ENCODE data around the gene TRIM66. TPM values are rescaled to one million over a fixed set of nuclear protein-coding genes. Genes with fewer than 3 reads are reported as not detected.
A peak's percentile ranks its signal among the peaks of the same experiment; 100 is the strongest.

Gene TRIM66
- total RNA-seq, 2 donors from 2014 or later = 2.8 to 10.5 TPM

GRCh38 chr11:8713760-8714454 lies 31.4 kb upstream of the TRIM66 start:
- TF ChIP-seq POLR2A (IDR thresholded peaks at IDR 0.05) (no peak), POLR2AphosphoS5 (IDR thresholded peaks at IDR 0.05) (no peak), CTCF (IDR thresholded peaks at IDR 0.05) (no peak)
- H3K4me3 ChIP-seq = no peak overlapping the region
- 81% methylated on average over 7 of the region's 8 CpGs for WGBS
- DNase-seq (ENCODE audit: low spot score) = no peak
- H3K27me3 ChIP-seq (replicated peaks; ENCODE audit: insufficient read depth) = no peaks in the 10 kb centered on the region
- H3K27ac ChIP-seq = no peak overlapping the region
- intact Hi-C loops (cut with DNase I) = no loop called here
- peaks cover 16% of the 10 kb centered on the region for H3K4me1 ChIP-seq (replicated peaks)
- no peaks in the 10 kb centered on the region for H3K9me3 ChIP-seq
- H3K36me3 ChIP-seq = no peaks in the 10 kb centered on the region

GRCh38 chr11:8712506-8712905 lies 30.0 kb upstream of the TRIM66 start:
- WGBS = 95% methylated on average over 12 of the region's 12 CpGs

GRCh38 chr11:8711895-8712442 lies 29.5 kb upstream of the TRIM66 start:
- H3K4me3 ChIP-seq = no peak overlapping the region
- intact Hi-C loops (cut with DNase I) = no loop called here
- H3K4me1 ChIP-seq (replicated peaks) = peaks cover 4% of the 10 kb centered on the region
- TF ChIP-seq CTCF (IDR thresholded peaks at IDR 0.05) (no peak), POLR2A (IDR thresholded peaks at IDR 0.05) (no peak)
- no peaks in the 10 kb centered on the region for H3K36me3 ChIP-seq
- no peaks in the 10 kb centered on the region for H3K27me3 ChIP-seq (replicated peaks; ENCODE audit: insufficient read depth)
- DNase-seq (ENCODE audit: low spot score) = no peak
- WGBS = 74% methylated on average over 5 of the region's 5 CpGs
- no peak overlapping the region for H3K27ac ChIP-seq
- H3K9me3 ChIP-seq = no peaks in the 10 kb centered on the region

More at GRCh38 chr11:8712506-8712905, 30.0 kb upstream of the TRIM66 start:
- no peak for TF ChIP-seq CTCF (IDR thresholded peaks at IDR 0.05)
- TF ChIP-seq POLR2A (IDR thresholded peaks at IDR 0.05) = no peak
- no peak for TF ChIP-seq POLR2AphosphoS5 (IDR thresholded peaks at IDR 0.05)
- DNase-seq (ENCODE audit: low spot score) = no peak
- H3K27me3 ChIP-seq (replicated peaks; ENCODE audit: insufficient read depth) = no peaks in the 10 kb centered on the region
- peaks cover 10% of the 10 kb centered on the region for H3K4me1 ChIP-seq (replicated peaks)
- no peak overlapping the region for H3K4me3 ChIP-seq
- no peaks in the 10 kb centered on the region for H3K9me3 ChIP-seq
- H3K36me3 ChIP-seq = no peaks in the 10 kb centered on the region
- intact Hi-C loops (cut with DNase I) = no loop called here
- no peak overlapping the region for H3K27ac ChIP-seq

GRCh38 chr11:8709777-8710176 lies 27.3 kb upstream of the TRIM66 start:
- Histone ChIP-seq H3K4me1 (replicated peaks) (peaks cover 4% of the 10 kb centered on the region), H3K36me3 (no peaks in the 10 kb centered on the region), H3K27me3 (replicated peaks; ENCODE audit: insufficient read depth) (no peaks in the 10 kb centered on the region), H3K4me3 (no peak overlapping the region), H3K9me3 (no peaks in the 10 kb centered on the region), H3K27ac (peak overlapping the region; percentile 72 to 90)
- intact Hi-C loops (cut with DNase I) = loop anchor here (2.0 kb wide), 2 partner anchors 59 to 99 kb away; no protein-coding TSS in a partner anchor
- TF ChIP-seq CTCF (IDR thresholded peaks at IDR 0.05) (no peak), POLR2A (IDR thresholded peaks at IDR 0.05) (no peak), POLR2AphosphoS5 (IDR thresholded peaks at IDR 0.05) (no peak)
- WGBS = 83% methylated on average over 4 of the region's 4 CpGs
- DNase-seq (ENCODE audit: low spot score) = no peak
